ENCODE results near the gene DPT. TPM values are rescaled to one million over a fixed set of nuclear protein-coding genes. Genes with fewer than 3 reads are reported as not detected.

DPT gene
- total RNA-seq, 4 donors from 2014 or later: 43.7 to 105 (median 57.5) TPM

DNA sequence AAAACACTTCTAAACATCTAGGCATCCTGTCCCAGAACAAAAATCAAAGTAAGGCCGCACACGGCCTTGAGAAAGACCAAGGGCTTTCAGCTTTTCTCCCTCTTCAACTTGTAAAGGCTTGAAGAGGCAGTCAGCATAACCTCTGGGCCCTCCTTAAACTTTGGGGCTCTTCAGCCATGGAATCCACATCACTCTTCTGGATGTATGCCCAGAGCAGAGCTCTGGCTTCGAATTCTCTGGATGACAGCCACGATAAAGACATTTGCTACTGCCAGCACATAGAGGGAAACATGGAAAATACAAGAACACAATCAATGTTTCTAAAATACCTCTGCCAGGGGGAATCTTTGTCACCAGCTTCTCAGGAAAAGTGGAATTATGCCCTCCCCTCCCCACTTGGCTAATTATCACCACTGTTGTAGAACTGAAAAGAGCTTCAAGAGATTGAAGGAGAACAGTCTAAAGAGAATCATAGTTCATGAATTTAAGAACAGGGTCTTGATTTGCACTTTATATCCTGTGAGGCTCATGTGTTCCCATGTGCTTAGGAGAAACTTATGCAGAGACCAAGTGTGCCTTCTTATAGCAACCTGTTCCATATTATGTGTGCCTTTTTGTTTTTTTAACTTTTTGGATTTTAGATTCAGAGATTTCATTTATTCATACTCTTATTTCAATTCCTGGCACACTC lies 39.0 kb upstream of the DPT start:
- Histone ChIP-seq H3K4me1 (no peaks in the 10 kb centered on the region), H3K27me3 (no peaks in the 10 kb centered on the region), H3K4me3 (no peak overlapping the region), H3K27ac (peak overlapping the region in 1 of 2 donors; percentile 27), H3K36me3 (no peaks in the 10 kb centered on the region), H3K9me3 (no peaks in the 10 kb centered on the region)
- intact Hi-C loops (cut with DNase I; ENCODE audit: low total_unique reads): no loop called here
- no peak for TF ChIP-seq POLR2A (IDR thresholded peaks at IDR 0.05)
- TF ChIP-seq, protein P1, sequence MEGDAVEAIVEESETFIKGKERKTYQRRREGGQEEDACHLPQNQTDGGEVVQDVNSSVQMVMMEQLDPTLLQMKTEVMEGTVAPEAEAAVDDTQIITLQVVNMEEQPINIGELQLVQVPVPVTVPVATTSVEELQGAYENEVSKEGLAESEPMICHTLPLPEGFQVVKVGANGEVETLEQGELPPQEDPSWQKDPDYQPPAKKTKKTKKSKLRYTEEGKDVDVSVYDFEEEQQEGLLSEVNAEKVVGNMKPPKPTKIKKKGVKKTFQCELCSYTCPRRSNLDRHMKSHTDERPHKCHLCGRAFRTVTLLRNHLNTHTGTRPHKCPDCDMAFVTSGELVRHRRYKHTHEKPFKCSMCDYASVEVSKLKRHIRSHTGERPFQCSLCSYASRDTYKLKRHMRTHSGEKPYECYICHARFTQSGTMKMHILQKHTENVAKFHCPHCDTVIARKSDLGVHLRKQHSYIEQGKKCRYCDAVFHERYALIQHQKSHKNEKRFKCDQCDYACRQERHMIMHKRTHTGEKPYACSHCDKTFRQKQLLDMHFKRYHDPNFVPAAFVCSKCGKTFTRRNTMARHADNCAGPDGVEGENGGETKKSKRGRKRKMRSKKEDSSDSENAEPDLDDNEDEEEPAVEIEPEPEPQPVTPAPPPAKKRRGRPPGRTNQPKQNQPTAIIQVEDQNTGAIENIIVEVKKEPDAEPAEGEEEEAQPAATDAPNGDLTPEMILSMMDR (IDR thresholded peaks at IDR 0.05): no peak
- peak; percentile 49 to 70 for DNase-seq

DNA sequence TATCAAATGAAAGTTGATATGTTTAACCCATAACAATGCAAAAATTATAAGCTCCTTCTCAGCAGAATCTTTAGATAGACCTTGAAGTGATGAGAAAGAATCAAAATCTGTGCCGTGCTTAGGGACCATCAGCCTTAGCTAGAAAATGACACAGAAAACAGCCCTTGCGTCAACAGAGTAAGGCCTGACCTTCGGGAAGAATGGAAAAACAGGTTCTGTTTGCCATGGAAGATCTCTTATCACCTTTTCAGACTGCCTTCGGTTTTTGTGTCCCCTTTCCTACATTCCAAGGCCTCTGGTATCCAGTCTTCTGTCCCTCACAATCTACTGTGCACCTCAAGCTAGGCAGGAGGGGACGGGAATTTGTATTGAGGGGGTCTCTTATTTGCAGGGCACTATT lies 37.6 kb upstream of the DPT start:
- no peak for TF ChIP-seq POLR2A (IDR thresholded peaks at IDR 0.05)
- TF ChIP-seq, protein P1 (IDR thresholded peaks at IDR 0.05): no peak
- intact Hi-C loops (cut with DNase I; ENCODE audit: low total_unique reads): no loop called here
- H3K27ac ChIP-seq: no peak overlapping the region

DNA sequence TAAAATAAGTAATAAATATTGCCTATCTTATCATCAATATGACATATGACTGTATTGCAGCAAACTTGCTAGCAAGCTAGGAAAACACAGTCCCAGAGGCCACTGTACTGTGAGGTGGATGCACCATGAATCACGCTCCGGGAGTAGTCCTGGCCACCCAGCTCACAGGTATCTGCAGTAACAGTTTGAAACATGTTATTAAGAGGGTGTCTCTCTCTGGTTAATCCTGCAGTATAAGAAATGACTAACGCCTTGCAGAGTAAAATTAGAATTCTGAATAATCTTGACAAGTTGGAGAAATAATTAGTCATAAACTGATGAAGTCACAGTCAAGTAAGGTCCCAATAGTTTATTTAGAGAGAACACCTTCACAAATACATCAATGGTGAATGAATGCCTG lies 34.0 kb upstream of the DPT start:
- TF ChIP-seq, protein P1 (IDR thresholded peaks at IDR 0.05): no peak
- no peak for TF ChIP-seq POLR2A (IDR thresholded peaks at IDR 0.05)
- Histone ChIP-seq H3K4me3 (no peak overlapping the region), H3K36me3 (no peaks in the 10 kb centered on the region), H3K27me3 (no peaks in the 10 kb centered on the region), H3K9me3 (no peaks in the 10 kb centered on the region), H3K4me1 (no peaks in the 10 kb centered on the region), H3K27ac (no peak overlapping the region)
- intact Hi-C loops (cut with DNase I; ENCODE audit: low total_unique reads): no loop called here
- DNase-seq: no peak

More for the DNA sequence above, 37.6 kb upstream of the DPT start:
- Histone ChIP-seq H3K27me3 (no peaks in the 10 kb centered on the region), H3K36me3 (no peaks in the 10 kb centered on the region), H3K4me3 (no peak overlapping the region), H3K4me1 (no peaks in the 10 kb centered on the region), H3K9me3 (no peaks in the 10 kb centered on the region)
- no peak for DNase-seq

DNA sequence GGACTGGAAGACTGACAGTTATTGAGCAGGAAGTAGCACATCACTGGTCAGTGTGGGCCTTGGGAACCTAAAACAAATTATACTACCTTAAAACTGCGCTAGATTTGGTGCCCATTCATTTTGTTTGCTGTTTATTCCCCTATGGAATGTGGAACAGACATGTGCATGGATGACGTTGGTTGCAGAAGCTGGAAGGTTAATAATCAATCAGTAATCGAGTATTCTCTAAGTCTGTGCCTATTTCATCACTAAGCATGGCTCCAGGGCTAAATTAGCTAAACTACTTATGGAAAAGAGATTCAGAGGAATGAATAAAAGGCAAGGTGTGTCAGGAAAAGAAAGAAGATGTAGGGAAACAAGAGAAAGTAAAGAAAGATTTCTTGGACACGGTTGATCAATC lies 33.5 kb upstream of the DPT start:
- no peak overlapping the region for H3K27ac ChIP-seq
- DNase-seq: no peak
- intact Hi-C loops (cut with DNase I; ENCODE audit: low total_unique reads): no loop called here
- H3K27me3 ChIP-seq: no peaks in the 10 kb centered on the region
- H3K4me3 ChIP-seq: no peak overlapping the region
- H3K4me1 ChIP-seq: no peaks in the 10 kb centered on the region
- H3K9me3 ChIP-seq: no peaks in the 10 kb centered on the region
- TF ChIP-seq, protein P1 (IDR thresholded peaks at IDR 0.05): no peak
- TF ChIP-seq POLR2A (IDR thresholded peaks at IDR 0.05): no peak
- no peaks in the 10 kb centered on the region for H3K36me3 ChIP-seq

DNA sequence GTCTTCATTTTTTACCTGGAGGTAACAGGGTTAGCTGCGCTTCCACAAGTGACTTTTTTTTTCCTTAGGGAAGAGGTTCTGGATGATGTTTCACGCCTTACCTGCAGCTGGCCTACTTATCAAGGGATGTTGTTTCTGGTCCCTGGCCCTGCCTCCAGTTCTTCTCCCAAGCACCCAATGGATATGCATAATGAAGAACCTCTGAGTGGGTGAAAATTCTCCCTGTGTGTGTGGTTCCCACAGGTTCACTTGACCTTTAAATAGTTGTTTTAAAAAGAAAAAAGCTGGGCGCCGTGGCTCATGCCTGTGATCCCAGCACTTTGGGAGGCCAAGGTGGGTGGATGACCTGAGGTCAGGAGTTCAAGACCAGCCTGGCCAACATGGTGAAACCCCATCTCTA lies 31.8 kb upstream of the DPT start:
- H3K27me3 ChIP-seq: no peaks in the 10 kb centered on the region
- H3K27ac ChIP-seq: no peak overlapping the region
- H3K4me1 ChIP-seq: no peaks in the 10 kb centered on the region
- intact Hi-C loops (cut with DNase I; ENCODE audit: low total_unique reads): no loop called here
- no peak for DNase-seq
- no peak overlapping the region for H3K4me3 ChIP-seq
- H3K36me3 ChIP-seq: no peaks in the 10 kb centered on the region
- no peak for TF ChIP-seq POLR2A (IDR thresholded peaks at IDR 0.05)
- H3K9me3 ChIP-seq: no peaks in the 10 kb centered on the region

All from uterus (tissue), 4 donors.